Measurements from ENCODE around the gene CACNA2D4. TPM values are rescaled to one million over a fixed set of nuclear protein-coding genes. Genes with fewer than 3 reads are reported as not detected.

Gene CACNA2D4
- total RNA-seq, 1 experiment from 2014 or later = not detected

- no peak overlapping the region for H3K4me2 ChIP-seq (ENCODE audit: low read length)
- TF ChIP-seq CTCF (conservative IDR thresholded peaks at IDR 0.05; ENCODE audit: low read depth, low read length) = no peak
- TF ChIP-seq EZH2 (IDR thresholded peaks at IDR 0.05; ENCODE audit: low read length, unreplicated experiment) = no peak
- no peak for TF ChIP-seq EZH2phosphoT487 (IDR thresholded peaks at IDR 0.05; ENCODE audit: borderline replicate concordance, low read length)
- no TSS peak for BruUV-seq (replicated peaks)
- no peaks in the 10 kb centered on the region for H3K79me2 ChIP-seq (ENCODE audit: low read length)
- ATAC-seq (no peak), DNase-seq (no peak)
- CTCF ChIA-PET = no interaction called here
- H3K36me3 ChIP-seq (ENCODE audit: low read depth, low read length) = no peaks in the 10 kb centered on the region
- H3K9ac ChIP-seq (ENCODE audit: low read length) = no peak overlapping the region
- peaks cover 5% of the 10 kb centered on the region; the same call in 1 of the 2 replicates for H3K4me1 ChIP-seq (ENCODE audit: insufficient read depth, low read length)
- H2AFZ ChIP-seq (ENCODE audit: low read length) = no peak overlapping the region
- no peaks in the 10 kb centered on the region for H4K20me1 ChIP-seq (ENCODE audit: low read length)
- no peak overlapping the region for H3K27ac ChIP-seq (ENCODE audit: low read length)
- no peak overlapping the region for H3K4me3 ChIP-seq (ENCODE audit: low read length)
- POLR2A ChIA-PET (ENCODE audit: unreplicated experiment) = no interaction called here
- H3K27me3 ChIP-seq (ENCODE audit: low read length) = no peaks in the 10 kb centered on the region
- no peaks in the 10 kb centered on the region for H3K9me2 ChIP-seq (replicated peaks; ENCODE audit: low read length)
- intact Hi-C loops (cut with micrococcal nuclease) = loop anchor here (5.0 kb wide), 1 partner anchor 161 kb away; no protein-coding TSS in a partner anchor
- H3K9me3 ChIP-seq (ENCODE audit: low read length) = no peaks in the 10 kb centered on the region
- no peaks in the 10 kb centered on the region for H3F3A ChIP-seq (ENCODE audit: low read length, unreplicated experiment)
Measured at GRCh38 chr12:1793426-1794210, 124.8 kb downstream of the CACNA2D4 start.

GRCh38 chr12:1792406-1792805, 126.0 kb downstream of the CACNA2D4 start:
- no peak for DNase-seq
- Histone ChIP-seq H3K4me2 (ENCODE audit: low read length) (no peak overlapping the region), H3F3A (ENCODE audit: low read length, unreplicated experiment) (no peaks in the 10 kb centered on the region), H2AFZ (ENCODE audit: low read length) (no peak overlapping the region), H3K27ac (ENCODE audit: low read length) (no peak overlapping the region), H3K4me3 (ENCODE audit: low read length) (no peak overlapping the region), H3K9me3 (ENCODE audit: low read length) (no peaks in the 10 kb centered on the region), H3K9me2 (replicated peaks; ENCODE audit: low read length) (no peaks in the 10 kb centered on the region), H3K79me2 (ENCODE audit: low read length) (no peaks in the 10 kb centered on the region), H4K20me1 (ENCODE audit: low read length) (no peaks in the 10 kb centered on the region), H3K27me3 (ENCODE audit: low read length) (no peaks in the 10 kb centered on the region), H3K9ac (ENCODE audit: low read length) (no peak overlapping the region), H3K36me3 (ENCODE audit: low read depth, low read length) (no peaks in the 10 kb centered on the region), H3K4me1 (ENCODE audit: insufficient read depth, low read length) (peaks cover 5% of the 10 kb centered on the region; the same call in 1 of the 2 replicates)
- intact Hi-C loops (cut with micrococcal nuclease) = loop anchor here (5.0 kb wide), 1 partner anchor 160 kb away; no protein-coding TSS in a partner anchor
- ATAC-seq = no peak
- ChIA-PET POLR2A (ENCODE audit: unreplicated experiment) (no interaction called here), CTCF (interaction anchor here (2.4 kb wide), 1 partner anchor 139 kb away, joined by 32 read pairs; no protein-coding TSS in a partner anchor)
- BruUV-seq (replicated peaks) = no TSS peak
- no peak for TF ChIP-seq EZH2phosphoT487 (IDR thresholded peaks at IDR 0.05; ENCODE audit: borderline replicate concordance, low read length)
- no peak for TF ChIP-seq CTCF (conservative IDR thresholded peaks at IDR 0.05; ENCODE audit: low read depth, low read length)
- no peak for TF ChIP-seq EZH2 (IDR thresholded peaks at IDR 0.05; ENCODE audit: low read length, unreplicated experiment)
